Suppressor macrophage treated with lipopolysaccharide for 1 hour (primary cell): ENCODE measurements around the gene TMCO6.
"Not testable (repeated sequence)": the region's sequence is repeated elsewhere in the genome, so short reads cannot be mapped to it uniquely, and the experiment has no call there.

Experiments used
- DNase-seq, 3 donors: peaks; one replicate each; pipeline ENCODE4 v3.0.0-alpha.2; 2020 to 2022

The TMCO6 gene

DNA sequence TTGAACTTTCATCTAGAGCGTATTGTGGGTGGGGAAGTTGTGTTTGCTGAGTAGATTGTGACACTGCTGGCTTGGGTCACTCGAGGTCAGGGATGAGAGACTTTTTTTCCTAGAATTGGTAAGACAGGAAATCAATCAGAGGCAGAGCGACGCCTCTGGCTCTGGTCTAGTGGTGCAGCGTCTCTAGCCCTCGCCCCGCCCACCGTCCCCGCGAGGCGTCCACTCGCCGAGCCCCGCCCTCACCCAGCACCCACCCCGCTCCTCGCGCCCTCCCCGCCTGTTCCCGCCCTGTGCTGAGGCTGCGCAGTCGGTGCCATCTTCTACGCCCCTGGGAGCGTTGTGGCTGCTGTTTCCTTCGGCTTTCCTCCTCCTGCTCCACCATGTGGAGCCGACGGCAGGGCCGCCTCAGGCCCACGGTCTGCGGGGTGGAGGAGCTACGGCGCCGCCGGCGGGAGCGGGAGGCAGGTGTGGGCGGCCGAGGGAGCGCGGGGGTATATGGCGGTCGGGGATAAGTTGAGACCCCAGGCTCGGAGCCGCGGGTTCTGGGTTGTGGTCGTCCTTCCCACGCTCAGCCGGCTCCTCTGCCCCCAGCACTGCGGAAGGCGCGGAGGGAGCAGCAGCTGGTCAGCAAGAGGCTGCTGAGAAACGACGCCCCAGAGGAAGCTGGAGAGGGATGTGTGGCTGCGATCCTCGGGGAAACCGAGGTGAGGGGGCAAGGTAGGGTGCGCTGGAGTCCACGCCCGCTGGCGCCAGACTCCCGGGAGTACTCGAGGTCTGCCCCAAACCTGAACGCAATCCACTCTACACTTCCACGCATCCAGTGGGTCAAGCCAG, at the start of gene TMCO6:
TMCO6 (plus strand) TSS at position 304 of the 834 bp plus-strand sequence; CDS start at position 381, 77 bp downstream.
- peak; percentile 99 to 100 (median 99) for DNase-seq

DNA sequence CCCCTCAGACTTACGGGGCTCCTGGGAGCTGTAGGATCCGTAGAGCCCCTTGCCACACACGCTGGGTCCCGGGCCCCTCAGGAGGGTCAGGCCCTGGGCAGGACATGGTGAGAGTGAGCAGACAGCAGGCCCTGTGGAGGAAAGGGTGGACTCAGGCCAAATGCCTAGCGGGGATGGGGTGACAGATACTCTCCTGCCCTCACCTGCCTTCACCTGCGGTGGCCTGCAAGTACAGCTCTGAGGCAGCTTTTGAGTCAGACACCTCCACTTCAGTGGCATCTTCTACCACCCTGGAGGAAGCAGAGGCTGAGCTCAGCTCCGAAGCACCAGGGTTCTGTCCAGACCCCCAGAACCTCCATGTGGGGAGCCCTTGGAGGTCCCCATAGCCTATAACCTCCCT, 48.4 kb upstream of the TMCO6 start:
- DNase-seq = no peak

DNA sequence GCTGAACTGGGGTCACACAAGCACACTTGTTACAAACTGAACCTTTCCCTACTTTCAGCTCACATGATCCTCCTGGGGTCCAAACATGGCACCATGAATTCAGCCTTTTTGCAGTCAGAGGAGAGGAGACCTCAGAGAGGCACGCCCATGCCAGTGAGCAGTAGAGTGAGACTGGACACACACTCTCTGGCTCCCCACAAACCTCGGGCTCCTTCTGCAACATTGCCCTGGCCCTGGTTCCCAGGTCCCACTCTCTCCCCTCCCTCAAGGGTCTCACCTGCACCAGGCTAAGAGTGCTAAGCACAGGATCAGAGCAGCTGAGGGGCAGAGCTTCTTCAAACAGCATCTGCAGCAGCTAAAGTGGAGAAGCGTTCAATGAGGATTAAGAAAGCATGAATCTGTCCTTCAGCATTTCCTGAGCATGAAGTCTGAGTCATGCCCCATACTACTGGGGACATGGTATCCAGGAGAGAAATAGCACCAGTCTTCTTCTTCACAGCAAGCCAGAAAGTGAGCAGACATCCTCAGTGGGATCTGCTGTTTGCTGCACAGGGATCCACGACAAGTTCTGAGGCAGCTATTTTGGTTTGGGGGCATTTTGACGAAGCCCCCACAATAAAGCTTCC, 47.4 kb upstream of the TMCO6 start:
- peak; percentile 64 to 82 (median 79) for DNase-seq

DNA sequence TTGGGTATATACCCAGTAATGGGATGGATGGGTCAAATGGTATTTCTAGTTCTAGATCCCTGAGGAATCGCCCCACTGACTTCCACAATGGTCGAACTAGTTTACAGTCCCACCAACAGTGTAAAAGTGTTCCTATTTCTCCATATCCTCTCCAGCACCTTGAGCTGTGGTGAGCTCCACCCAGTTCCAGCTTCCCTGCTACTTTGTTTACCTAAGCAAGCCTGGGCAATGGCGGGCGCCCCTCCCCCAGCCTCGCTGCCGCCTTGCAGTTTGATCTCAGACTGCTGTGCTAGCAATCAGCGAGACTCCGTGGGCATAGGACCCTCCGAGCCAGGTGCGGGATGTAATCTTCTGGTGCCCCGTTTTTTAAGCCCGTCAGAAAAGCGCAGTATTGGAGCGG, 46.2 kb upstream of the TMCO6 start:
- DNase-seq = not testable (repeated sequence)

DNA sequence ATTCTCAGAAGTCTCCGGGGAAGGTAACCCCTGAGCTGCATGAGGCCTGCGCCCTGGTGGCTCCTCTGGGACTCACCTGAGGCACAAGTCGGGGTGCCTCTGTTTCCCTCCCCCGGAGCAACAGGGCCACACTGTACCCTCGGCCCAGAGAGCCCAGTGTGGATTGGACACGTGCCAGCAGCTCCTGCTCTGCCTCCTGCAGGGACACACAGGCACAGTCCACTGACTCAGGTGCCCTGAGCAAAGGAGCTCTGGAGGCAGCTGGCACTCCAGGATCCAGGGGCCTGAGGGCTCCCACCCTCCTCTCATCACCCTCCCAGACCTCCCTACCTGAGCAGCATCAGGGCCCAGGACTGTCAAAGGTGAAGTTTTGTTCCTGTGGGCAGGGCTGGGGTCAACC, 45.1 kb upstream of the TMCO6 start:
- DNase-seq = no peak

DNA sequence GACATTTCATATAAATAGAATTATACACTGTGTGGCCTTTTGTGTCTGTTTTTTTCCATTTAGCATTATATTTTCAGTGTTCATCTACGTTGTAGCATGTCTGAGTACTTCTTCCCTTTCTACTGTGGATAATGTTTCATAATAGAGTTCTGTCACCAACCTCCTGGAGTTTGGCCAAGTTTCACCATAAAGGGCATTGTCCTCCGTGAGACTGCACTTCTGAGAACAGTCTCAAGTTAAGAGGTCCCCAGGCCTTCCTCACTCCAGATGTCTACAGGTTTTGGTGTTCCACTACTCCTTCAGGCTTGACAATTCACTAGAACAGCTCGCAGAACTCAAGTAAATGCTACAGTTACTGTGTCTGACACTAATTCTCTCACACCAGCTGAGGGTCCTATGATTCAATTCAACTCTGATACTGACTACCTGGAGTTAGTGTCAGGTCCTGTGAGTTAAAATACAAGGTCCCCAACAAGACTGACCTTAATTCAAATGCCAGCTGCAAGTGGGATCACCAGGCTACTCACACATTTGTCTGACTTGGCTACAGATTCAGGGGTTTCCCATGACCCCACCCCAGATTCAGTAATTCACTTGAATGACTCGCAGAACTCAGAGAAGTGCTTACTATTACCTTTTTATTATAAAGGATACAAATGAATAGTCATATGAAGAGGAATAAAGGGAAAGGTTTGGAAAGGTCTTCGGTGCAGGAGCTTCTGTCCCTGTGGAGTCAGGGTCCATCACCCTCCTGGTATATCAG, 43.5 kb upstream of the TMCO6 start:
- peak; percentile 89 to 95 (median 93) for DNase-seq

DNA sequence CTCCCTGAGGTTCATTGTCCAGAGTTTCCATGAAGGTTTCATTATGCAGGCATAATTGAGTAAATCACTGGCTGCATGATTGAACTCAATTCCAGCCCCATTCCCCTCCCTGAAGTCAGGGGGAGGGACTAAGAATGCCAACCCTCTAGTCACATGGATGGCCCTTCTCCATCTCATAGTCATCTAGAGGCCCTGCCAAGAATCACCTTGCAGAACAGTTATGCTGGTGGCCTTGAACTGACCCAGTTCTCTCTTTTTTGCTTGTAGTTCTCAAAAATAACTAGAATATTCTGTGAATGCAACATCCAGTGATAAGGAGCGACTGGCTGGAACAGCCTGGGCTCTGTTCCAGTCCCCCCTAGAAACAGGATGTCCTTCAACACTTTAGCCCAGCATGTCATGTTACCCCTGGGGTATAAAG, 42.9 kb upstream of the TMCO6 start:
- DNase-seq = peak in 1 of 3 donors; percentile 39

DNA sequence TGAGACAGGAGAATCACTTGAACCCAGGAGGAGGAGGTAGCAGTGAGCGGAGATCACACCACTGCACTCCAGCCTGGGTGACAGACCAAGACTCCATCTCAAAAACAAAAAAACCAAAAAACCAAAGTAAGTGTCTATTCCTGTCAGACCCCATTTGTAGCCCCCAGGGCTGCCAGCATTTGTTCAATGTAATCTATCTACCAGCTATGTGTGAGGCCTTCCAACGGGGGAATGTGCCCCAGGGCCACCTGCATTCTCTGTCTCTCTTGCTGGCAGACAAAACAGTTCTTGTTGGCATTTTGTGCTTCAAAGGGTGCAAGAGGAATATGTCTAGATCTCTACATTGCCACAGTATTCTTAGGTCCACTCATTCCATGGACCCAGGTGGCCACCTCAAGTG, 40.4 kb upstream of the TMCO6 start:
- no peak for DNase-seq

DNA sequence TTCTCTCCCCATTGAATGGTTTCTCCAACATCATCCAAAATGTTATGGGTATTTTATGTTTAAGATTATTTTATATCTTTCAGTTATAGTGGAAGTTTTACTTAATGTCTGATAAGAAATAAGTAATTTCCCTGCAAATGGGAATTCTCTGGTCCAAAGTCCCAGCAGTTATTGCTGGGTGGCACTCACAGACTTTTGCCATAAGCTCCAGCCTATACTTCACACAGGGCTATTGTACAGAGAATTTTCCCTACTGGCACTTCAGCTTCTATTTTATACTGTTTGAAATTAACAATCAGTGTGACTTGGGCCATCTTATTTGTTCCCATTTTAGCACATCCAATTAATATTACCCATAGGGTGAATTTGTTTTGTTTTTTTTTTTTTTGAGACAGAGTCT, 39.2 kb upstream of the TMCO6 start:
- no peak for DNase-seq

DNA sequence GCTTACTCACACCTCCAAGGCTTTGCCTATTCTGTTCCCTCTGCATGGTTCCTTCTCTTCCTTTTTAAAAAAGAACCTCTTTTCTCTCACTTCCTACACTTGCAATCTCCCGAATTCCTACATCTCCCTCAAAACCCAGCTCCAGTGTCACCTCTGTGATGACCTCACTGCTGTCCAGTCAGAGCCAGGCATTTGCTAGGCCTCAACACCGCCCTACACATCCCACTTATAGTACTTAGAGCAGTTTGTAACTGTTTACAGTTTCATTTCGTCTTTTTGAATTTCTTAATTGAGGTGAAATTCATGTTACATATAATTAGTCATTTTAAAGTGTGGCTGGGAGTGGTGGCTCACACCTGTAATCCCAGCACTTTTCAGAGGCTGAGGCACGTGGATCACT, 37.1 kb upstream of the TMCO6 start:
- peak; percentile 69 to 85 (median 73) for DNase-seq

DNA sequence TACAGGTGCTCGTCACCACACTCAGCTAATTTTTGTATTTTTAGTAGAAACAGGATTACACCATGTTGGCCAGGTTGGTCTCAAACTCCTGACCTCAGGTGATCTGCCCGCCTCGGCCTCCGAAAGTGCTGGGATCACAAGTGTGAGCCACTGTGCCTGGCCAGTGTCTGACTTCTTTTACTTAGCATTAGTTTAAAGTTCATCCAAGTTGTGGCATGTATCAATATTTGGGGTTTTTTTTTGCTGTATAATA, 35.9 kb upstream of the TMCO6 start:
- DNase-seq = not testable (repeated sequence)

DNA sequence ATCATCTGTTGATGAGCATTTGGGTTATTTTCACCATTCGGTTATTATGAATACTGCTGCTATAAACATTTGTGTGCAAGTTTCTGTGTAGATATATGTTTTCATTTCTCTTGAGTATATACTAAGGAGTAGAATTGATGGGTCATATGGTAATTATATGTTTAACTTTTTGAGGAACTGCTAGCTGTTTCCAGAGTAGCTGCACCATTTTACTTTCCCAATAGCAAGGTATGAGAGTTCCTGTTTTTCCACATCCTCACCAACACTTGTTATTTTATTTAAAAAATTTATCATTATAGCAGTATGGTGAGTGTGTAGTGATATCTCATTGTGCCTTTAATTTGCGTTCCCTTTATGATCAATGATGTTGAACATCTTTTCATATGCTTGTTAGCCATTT, 35.5 kb upstream of the TMCO6 start:
- DNase-seq = no peak

DNA sequence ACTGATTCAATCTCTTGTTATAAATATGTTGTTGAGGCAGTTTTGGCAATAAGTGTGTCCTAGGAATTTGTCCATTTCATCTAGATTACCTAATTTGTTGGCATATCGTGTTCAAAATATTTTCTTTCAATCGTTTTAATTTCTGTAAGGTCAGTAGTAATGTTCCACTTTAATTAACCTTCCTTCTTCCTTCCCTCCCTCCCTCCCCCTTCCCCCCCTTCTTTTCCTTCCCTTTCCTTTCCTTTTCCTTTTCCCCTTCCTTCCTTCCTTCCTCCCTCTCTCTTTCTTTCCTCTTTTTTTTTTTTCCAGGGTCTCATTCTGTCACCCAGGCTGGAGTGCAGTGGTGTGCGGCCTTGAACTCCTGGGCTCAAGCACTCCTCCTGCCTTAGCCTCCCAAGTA, 33.4 kb upstream of the TMCO6 start:
- DNase-seq = no peak

DNA sequence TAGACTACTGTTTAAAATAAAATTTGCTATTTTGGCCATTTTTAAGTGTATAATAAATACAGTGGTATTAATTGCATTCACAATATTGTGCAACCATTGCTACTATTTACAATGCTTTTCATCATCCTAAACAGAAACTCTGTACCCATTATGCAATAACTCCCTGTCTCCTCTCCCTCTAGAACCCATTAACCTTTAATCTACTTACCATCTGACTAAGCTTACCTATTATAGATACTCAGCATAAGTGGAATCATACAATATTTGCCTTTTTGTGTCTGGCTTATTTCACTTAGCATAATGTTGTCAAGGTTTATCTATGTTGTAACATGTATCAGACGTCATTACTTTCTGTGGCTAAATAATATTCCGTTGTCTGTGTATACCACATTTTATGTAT, 32.2 kb upstream of the TMCO6 start:
- peak in 2 of 3 donors; percentile 59 to 60 for DNase-seq

DNA sequence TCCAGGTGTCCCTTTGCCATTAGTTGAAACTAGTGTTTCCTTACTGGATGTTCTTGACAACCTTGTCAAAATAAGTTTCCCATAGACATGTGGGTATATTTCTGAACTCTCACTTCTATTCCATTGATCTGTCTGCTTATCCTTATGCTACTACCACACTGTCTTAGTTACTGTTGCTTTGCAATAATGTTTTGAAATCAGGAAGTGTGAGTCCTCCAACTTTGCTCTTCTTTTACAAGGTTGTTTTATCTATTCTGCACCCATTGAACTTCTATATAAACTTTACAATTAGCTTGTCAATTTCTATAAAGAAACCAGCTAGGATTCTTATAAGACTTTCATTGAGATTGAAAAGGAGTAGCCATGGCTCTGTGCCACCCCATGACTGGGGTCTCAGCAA, 30.5 kb upstream of the TMCO6 start:
- DNase-seq = no peak

DNA sequence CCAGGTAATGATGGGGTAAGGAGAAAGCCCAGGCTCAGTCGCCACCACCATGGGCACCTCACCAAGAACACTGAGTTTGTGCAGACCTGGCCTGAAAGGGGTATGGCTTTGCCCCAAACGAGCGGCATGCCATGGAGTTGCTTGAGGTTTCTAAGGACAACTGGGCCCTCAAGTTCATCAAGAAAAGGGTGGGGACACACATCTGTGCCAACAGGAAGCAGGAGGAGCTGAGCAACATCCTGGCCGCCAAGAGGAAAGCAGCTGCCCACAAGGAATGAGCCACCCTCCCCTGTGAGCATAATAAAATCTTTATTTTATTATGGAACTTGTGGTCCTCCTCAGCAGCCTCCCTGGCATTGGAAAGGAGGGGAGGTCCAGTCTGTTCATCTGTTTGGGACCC, 30.1 kb upstream of the TMCO6 start:
- DNase-seq = peak; percentile 78 to 83 (median 78)

DNA sequence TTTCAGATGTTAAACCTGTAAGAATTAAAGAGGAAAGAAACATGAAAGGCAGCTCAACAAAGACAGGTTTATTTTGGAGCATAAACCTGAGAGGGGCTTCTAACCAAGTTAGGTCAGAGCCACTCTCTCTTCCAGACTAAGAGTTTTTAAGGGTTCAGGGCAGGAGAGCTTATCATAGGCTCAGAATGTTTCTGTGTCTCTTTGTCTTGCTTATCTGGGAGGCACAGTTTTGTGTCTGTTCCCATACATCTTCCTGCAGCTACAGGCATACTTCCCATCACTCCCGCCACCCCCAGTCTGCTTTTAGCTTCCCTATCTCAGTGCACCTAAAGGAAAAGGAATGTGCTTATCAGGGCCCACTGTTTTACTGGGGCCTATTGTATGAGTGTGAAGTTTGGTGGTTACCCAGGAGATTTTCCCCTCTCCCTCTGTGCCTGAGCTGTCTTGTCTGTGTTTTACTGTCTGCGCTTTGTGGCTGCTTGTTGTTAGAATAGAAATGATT, 28.2 kb upstream of the TMCO6 start:
- peak in 1 of 3 donors; percentile 48 for DNase-seq

DNA sequence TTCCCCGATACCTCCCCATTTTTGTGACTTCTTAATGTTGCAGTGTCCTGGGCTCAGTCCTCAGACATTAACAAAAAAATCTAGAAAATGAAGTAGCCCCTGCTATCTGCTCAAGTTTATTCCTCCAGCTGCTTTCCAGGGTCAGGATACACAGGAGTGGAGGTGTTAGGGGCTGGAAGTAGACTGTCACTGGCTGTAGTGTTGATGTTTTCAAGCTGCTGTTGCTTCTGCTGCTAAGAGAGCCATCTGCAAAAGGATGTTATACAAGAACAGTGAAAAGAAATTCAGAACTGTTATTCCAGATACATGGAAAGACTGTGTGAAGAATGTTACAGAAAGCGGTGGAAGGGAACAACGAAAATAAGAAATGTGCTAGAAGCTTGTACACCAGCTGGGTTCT, 16.9 kb upstream of the TMCO6 start:
- no peak for DNase-seq

DNA sequence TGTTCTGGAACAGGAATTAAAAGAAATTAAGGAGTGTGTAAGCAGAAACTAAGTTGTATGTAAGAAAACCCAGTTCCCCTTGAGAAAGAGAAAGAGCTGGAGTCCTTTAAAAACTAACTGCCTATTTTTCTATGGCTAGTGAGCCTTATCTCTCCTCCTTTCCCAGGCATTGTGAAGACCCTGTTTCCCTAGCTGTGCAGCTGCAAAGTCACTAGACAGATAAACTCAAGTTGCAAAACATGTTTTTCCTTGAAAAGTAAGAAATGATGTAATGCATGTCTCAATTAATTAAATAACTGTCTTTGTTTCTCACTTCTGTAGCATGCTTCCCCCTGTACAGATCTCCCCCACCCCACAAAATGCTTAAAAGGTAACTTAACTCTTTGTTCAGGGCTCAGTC, 16.2 kb upstream of the TMCO6 start:
- not testable (repeated sequence) for DNase-seq

DNA sequence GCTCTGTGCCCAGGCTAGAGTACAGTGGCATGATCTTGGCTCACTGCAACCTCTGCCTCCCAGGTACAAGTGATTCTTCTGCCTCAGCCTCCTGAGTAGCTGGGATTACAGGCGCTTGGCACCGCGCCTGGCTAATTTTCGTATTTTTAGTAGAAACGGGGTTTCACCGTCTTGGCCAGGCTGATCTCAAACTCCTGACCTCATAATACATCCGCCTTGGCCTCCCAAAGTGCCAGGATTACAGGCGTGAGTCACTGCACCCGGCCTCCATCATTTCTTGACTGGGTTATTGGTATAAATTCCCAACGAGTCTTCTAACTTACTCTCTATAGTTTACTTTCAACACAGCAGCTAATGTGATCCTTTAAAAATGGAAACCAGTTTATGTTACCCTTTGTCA, 14.4 kb upstream of the TMCO6 start:
- DNase-seq = not testable (repeated sequence)

DNA sequence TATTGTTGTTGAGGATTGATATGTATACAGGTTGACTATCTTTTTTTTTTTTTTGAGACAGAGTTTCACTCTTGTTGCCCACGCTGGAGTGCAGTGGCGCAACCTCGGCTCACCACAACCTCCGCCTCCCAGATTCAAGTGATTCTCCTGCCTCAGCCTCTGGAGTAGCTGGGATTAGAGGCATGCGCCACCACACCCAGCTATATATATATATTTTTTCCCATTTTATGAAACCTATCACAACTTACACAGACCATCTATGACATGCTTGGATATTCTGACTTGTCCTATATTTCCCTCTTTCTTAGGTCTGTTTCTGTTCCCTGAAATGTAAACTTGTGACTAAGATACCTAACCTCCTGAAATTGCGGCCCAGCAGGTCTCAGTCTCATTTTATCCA, 11.3 kb upstream of the TMCO6 start:
- no peak for DNase-seq

DNA sequence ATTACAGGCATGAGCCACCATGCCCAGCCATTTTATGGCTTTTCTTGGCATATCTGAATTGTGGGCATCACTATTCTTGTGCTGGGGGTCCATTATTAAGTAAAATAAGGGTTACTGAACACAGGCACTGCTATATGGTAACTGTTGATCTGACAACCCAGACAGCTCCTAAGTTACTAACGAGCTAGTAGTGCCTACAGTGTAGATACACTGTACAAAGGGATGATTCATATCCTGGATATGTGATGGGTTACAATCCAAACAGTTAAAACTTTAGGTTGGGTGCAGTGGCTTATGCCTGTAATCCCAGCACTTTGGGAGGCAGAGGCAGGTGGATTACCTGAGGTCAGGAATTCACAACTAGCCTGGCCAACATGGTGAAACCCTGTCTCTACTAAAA, 10.5 kb upstream of the TMCO6 start:
- peak in 1 of 3 donors; percentile 30 for DNase-seq

DNA sequence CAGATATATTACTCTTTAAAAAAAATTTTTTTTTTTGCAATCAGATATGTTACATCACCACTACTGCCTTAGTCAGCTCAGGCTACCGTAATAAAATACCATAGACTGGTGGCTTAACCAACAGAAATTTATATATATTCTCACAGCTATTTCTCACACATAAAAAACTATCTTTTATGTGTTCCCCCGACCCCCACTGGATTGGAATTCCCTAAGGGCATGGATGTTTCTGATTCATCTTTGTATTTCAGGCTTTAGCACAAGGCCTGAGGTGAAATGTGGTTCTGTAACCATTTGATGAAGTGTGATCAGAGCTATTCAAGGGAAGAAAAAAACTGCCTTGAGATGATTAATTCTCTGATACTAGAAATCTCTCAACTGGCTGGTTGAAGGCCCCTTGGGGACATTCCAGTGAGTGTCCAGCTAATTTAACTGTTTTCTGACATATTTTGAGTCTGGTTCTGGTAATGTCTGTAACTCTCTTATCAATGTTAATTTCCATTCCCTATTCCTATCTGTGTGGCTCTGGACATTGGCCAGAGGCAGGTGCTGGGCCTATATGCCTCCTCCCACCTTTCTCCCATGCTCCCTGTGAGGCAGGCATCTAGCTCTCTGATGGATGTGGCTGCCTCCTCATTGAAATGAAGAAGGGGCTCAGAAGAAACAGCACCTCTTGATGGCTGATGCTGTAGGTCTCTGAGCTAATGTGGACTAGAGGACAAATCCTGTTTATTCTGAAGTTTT, 8.8 kb upstream of the TMCO6 start:
- peak; percentile 69 to 92 (median 78) for DNase-seq
